Measurements from ENCODE around the gene ENPP3. TPM values are rescaled to one million over a fixed set of nuclear protein-coding genes. Genes with fewer than 3 reads are reported as not detected.
A peak's percentile ranks its signal among the peaks of the same experiment; 100 is the strongest.

Gene ENPP3
- polyA plus RNA-seq, 1 experiment = not detected

- TF ChIP-seq CTCF (IDR thresholded peaks at IDR 0.05; ENCODE audit: insufficient read depth, low read depth, low read length) = no peak
- Histone ChIP-seq H3K27me3 (ENCODE audit: control insufficient read depth, insufficient read depth, low read length) (no peaks in the 10 kb centered on the region), H3K4me3 (ENCODE audit: low read depth, low read length) (no peak overlapping the region), H3K36me3 (ENCODE audit: control insufficient read depth, insufficient read depth, low read length) (no peaks in the 10 kb centered on the region)
- no peak for DNase-seq (ENCODE audit: low read depth)
- ChIA-PET POLR2A (no interaction called here), CTCF (interaction anchor here (1.1 to 2.2 kb wide), 4 partner anchors 10 to 160 kb away, joined by 3 to 6 read pairs (median 3); no protein-coding TSS in a partner anchor)
These were observed 117.8 kb downstream of the ENPP3 start for GRCh38 chr6:131754715-131755567.

GRCh38 chr6:131755597-131755996, 118.5 kb downstream of the ENPP3 start:
- Histone ChIP-seq H3K27me3 (ENCODE audit: control insufficient read depth, insufficient read depth, low read length) (no peaks in the 10 kb centered on the region), H3K4me3 (ENCODE audit: low read depth, low read length) (no peak overlapping the region), H3K36me3 (ENCODE audit: control insufficient read depth, insufficient read depth, low read length) (no peaks in the 10 kb centered on the region)
- ChIA-PET POLR2A (no interaction called here), CTCF (interaction anchor here (1.1 to 2.2 kb wide), 4 partner anchors 9 to 160 kb away, joined by 3 to 6 read pairs (median 3); no protein-coding TSS in a partner anchor)
- peak; percentile 93 for DNase-seq (ENCODE audit: low read depth)
- no peak for TF ChIP-seq CTCF (IDR thresholded peaks at IDR 0.05; ENCODE audit: insufficient read depth, low read depth, low read length)

GRCh38 chr6:131756039-131756438, 118.9 kb downstream of the ENPP3 start:
- TF ChIP-seq CTCF (IDR thresholded peaks at IDR 0.05; ENCODE audit: insufficient read depth, low read depth, low read length) = no peak
- H3K27me3 ChIP-seq (ENCODE audit: control insufficient read depth, insufficient read depth, low read length) = no peaks in the 10 kb centered on the region

GRCh38 chr6:131758920-131759319, 121.8 kb downstream of the ENPP3 start:
- no peak for DNase-seq (ENCODE audit: low read depth)
- no peaks in the 10 kb centered on the region for H3K27me3 ChIP-seq (ENCODE audit: control insufficient read depth, insufficient read depth, low read length)
- ChIA-PET CTCF (no interaction called here), POLR2A (no interaction called here)
- no peak overlapping the region for H3K4me3 ChIP-seq (ENCODE audit: low read depth, low read length)
- H3K36me3 ChIP-seq (ENCODE audit: control insufficient read depth, insufficient read depth, low read length) = no peaks in the 10 kb centered on the region
- no peak for TF ChIP-seq CTCF (IDR thresholded peaks at IDR 0.05; ENCODE audit: insufficient read depth, low read depth, low read length)

More at GRCh38 chr6:131756039-131756438, 118.9 kb downstream of the ENPP3 start:
- Histone ChIP-seq H3K4me3 (ENCODE audit: low read depth, low read length) (no peak overlapping the region), H3K36me3 (ENCODE audit: control insufficient read depth, insufficient read depth, low read length) (no peaks in the 10 kb centered on the region)
- ChIA-PET CTCF (interaction anchor here (1.1 to 1.5 kb wide), 3 partner anchors 9 to 159 kb away, joined by 3 read pairs; no protein-coding TSS in a partner anchor), POLR2A (no interaction called here)
- DNase-seq (ENCODE audit: low read depth) = peak; percentile 45

GRCh38 chr6:131761060-131761761, 124.1 kb downstream of the ENPP3 start:
- Histone ChIP-seq H3K36me3 (ENCODE audit: control insufficient read depth, insufficient read depth, low read length) (no peaks in the 10 kb centered on the region), H3K4me3 (ENCODE audit: low read depth, low read length) (no peak overlapping the region), H3K27me3 (ENCODE audit: control insufficient read depth, insufficient read depth, low read length) (no peaks in the 10 kb centered on the region)
- no peak for DNase-seq (ENCODE audit: low read depth)
- no peak for TF ChIP-seq CTCF (IDR thresholded peaks at IDR 0.05; ENCODE audit: insufficient read depth, low read depth, low read length)
- ChIA-PET CTCF (interaction anchor here (0.5 to 1.6 kb wide), 2 partner anchors 30 to 66 kb away, joined by 3 read pairs; no protein-coding TSS in a partner anchor), POLR2A (no interaction called here)
